NOMO-1 (cell line): ENCODE results near the gene DCN.
A peak's percentile ranks its signal among the peaks of the same experiment; 100 is the strongest.

Experiments
- DNase-seq, 2 experiments: peaks; one replicate each; lab custom pipeline; 2025; ENCODE audit not compliant: unreplicated experiment in 2 of 2; lab: John Stamatoyannopoulos, UW

DCN gene

DNA sequence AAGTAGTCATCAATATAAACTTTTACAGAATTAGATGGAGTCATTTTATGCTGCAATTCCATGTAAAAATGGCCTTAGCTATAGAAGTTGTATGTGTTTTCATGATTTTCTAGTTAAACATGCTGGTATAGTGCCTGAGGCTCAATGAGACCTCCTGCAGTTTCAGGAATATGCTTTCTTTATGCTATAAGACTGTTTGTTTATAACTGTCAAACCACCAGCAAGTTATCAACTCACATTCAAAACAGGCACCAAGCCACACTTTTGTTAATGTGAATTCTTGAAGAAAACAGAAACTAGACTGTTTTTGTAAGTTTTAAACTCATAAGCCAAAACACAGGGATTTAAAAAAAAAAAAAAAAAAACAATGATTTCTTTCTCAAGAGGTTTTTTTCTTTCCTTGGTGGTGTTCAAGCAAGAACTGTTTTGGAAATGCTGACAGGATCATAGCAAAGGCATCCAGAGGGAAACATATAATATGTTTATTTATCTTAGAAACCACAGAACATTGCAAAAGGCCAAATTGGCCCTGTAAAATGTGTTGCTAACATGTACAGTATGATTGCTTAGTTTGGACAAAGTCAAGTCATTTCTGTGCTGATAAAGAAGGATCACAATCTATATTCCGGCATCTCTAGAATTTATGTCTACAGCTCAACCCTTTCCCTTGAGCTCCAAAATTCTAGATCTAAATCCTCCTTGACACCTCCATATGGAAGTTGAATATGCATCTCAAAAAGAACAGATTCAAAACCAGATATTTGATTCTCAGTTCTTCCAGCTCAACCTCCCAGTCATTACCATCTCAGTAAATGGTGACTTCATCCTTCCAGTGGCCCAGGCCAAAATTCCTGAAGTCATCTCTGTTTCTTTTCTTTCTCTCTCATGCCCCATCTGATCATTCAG lies 42.3 kb downstream of the DCN start:
- DNase-seq, result no peak

DNA sequence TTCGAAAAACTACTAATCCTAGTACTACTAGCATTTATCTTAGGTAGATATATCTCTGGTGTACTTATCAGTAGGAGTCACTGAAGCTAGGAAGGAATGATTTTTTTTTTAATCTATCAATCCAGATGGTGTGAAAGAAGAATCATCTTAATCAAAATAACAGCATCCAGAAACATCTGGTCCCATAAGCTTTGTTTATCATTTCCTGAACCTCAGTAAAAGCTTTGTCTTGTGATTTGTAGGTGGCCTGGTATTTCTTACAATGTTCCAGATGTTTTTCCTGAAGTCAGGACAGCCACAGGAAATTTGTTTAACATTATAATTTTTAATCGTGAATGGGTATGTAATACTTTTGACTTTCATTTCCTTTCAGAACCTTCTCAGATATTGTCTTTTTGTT lies 43.3 kb downstream of the DCN start:
- no peak for DNase-seq

- DNase-seq, result no peak
These were observed 44.2 kb downstream of the DCN start for GRCh38 chr12:91138337-91138920.

GRCh38 chr12:91133871-91134270 lies 48.7 kb downstream of the DCN start:
- DNase-seq, result no peak

DNA sequence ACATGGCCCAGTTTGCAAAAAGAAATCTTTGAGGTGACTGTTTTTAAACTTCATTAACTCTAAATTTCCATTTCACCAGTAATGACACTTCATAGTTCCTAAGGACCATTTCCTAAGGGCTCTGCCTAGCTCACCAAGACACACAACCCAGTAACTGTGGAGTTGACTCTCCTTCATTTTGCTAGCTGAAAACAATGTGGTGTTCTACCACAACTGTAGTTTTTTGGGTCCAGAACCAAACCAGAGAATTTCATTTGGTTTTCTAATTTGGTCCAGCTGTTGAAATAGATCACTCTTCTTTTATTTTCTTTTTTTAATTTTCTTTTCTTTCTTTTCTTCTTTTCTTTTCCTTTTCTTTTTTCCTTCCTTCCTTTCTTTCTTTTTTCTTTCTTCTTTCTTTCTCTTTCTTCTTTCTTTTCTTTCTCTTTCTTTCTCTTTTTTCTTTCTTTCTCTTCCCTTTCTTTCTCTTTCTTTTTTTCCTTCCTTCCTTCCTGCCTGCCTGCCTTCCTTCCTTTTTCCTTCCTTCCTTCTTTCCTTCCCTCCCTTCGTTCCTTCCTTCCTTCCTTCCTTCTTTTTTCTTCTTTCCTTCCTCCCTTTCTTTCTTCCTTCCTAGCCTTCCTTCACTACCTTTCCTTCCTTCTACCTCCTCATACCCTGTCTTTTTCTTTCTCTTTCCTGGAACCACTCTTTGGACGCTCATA lies 52.8 kb downstream of the DCN start:
- no peak for DNase-seq

GRCh38 chr12:91127751-91128150 lies 54.9 kb downstream of the DCN start:
- DNase-seq, result no peak

DNA sequence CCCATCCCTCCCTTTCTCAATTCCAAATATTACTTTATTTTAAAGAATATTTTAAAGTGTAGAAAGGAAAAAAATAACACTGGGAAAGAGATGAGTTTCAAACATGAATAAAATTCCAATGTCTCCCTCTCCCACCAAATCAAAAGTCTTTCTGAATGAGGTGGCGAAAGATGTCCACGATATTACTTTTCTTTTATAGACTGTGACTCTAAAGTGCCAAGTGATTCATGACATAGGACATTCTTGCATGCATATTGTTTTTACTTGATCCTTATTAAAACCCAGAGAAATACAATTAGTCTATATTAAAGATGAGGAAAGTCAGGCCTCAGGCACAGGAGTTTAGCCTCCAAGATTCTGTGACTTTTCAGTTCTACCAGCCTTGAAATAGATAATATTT lies 55.3 kb downstream of the DCN start:
- DNase-seq, result no peak

DNA sequence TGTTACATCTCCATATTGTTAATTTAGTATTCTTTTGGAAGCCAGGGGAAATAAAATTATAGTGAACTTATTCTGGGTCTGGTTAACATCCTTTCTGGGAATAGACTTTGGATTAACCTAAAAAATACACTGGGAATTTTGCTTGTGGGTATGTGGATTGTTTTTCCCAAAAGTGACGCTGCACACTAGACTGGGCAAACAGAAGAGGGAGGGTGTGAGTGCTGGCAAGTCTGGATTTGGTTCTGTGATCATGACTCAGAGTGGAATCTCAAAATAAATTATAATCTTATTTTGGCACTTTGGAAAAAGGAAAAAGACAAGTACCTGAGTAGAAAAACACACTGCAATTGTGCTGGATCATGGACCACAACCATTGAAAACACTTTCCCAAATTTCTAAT lies 56.1 kb downstream of the DCN start:
- no peak for DNase-seq

DNA sequence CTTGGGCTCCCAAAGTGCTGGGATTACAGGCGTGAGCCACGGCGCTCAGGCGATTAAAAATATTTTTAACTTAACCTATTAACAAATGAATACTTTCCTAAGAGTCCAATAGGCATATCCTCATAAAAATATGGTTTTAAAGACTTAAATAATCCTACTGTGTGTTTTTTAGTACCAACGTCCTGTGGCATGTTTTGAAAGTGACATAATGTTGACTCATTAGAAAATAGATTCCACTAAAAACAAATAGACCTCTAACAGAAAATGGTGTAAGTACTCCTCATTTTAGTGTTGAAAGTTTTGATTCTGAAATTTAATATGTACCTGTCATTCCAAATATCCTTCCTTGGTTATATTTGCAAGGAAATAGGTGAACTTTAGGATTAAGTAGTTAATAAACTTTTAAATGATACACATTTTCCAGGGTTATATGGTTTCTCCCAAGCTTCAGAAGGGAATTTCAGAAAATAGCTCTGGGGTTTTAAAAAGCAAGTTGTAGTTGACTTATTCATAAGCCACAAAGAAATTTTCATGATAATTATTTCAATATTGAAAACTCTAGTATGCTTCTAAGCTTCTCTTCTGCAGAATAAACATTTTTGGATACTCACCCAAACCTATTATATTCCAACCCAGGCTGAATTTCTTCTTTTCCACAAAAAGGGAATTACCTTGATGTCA lies 59.2 kb downstream of the DCN start:
- no peak for DNase-seq

DNA sequence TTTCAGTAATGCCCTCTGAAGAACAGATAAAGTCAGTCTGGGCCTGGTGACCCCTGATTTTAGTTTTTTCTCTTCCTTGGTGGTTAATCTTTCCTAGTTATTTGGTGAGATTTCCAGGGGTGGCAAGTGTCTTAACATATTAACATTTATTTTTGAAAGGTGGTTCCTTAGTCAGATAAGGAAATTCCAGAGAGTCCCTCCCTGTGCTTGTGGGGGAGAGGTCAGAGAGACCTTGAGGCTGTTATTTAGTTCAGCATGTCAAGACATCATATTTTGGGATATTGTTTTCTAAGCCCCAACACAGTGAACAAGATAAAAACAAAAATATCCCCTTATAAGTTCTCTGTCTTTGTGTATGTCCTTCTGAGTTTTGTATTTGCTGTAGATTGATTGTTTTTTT lies 61.8 kb downstream of the DCN start:
- no peak for DNase-seq

GRCh38 chr12:91119089-91119488 lies 63.5 kb downstream of the DCN start:
- DNase-seq, result no peak

GRCh38 chr12:91113621-91114020 lies 69.0 kb downstream of the DCN start:
- no peak for DNase-seq

- peak in 1 of 2 experiments; percentile 10 for DNase-seq
These were observed 71.0 kb downstream of the DCN start, which contains the start of gene LUM for GRCh38 chr12:91111366-91112325. Gene LUM, minus strand, starts transcription at chr12:91111494. Its CDS starts 2,515 bp downstream, at chr12:91108979.

GRCh38 chr12:91110311-91110924 lies 72.2 kb downstream of the DCN start:
- DNase-seq, result no peak

DNA sequence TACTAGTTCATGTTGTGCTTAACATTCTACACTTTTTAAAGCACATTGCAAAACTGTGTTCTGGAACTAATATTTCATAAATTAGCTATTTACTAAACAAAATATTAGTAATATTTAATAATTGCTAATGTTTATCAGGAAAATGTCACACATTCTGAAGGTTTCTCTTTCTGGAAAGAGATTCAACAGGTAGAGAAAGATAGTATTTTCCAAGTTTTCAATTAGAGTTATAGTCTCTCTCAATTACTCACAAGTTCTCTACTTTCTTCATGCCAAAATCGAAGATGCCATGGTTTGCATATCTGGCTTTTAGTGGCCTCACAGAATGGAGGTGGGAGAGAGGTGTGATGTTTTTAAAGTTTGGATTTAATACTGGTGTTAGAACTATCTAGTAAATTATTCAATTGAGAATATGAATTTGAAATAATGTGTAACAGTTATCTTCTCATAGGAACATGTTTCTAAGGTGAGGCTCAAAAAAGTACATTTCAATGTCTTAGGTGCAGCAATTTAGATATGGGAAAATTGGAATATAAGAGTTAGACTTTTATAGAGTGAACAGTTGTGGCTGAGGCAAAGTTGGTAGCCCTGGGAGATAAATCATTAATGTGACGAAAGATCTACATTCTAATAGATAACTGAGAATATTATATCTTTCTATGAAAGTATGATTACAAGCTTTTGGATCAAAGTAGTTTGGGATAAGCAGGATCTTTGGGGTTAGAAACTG lies 72.9 kb downstream of the DCN start:
- DNase-seq, result no peak

DNA sequence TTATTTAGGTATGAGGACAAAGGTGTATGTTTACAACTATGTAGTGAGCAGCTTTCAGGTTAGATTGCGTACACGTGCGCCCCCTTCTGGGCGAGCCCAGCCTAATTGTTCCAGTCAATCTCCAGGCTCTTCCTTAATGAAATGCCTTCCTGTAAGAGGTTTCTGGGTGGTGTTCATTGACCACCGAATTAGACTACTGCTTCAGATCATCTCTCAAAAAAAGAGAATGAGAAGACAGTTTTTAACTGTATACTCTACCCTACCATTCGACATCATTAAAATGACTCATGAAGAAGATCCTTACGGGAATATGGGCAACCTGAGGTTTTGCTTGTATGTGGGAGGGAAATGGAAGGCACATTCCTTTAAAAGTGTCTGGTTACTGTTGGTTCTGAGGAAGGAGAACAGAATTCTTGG lies 73.5 kb downstream of the DCN start:
- DNase-seq, result peak; percentile 27 to 64

- no peak for DNase-seq
These were observed 74.3 kb downstream of the DCN start for GRCh38 chr12:91108196-91108755.

DNA sequence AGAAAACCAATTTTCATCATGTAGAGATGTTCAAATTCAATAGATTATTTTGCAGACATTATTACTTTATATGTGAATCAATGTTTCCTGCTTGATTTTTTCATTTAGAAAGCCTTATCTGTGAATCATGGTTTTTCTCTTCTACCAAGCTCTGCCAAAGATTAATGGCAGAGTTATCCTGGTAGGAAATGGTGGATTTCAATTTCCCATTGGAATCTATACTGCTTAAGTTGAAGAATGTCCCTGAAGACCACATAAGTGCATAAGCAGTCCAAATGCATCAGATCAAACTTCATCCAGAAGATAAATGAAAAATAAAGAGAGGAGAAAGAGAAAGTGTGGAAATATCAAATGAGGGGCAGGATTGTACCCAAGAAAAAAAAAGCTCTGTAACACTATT lies 76.3 kb downstream of the DCN start:
- DNase-seq, result no peak

GRCh38 chr12:91105807-91106206 lies 76.8 kb downstream of the DCN start:
- no peak for DNase-seq
